Right atrium auricular region (tissue), 2 donors: ENCODE measurements around the gene NEURL3. TPM values are rescaled to one million over a fixed set of nuclear protein-coding genes. Genes with fewer than 3 reads are reported as not detected.

ENCODE experiments used
- DNase-seq: peaks from one replicate; pipeline ENCODE4 v3.0.0-alpha.2; 2019; ENCODE audit warnings: low spot score
- H3K27ac ChIP-seq, 2 donors: fragments of 200-600 bp; sonication (generic); 1 replicate in 1 of 2; 2 replicates in 1 of 2; pipeline ENCODE4 v1.5.1; 2016 to 2019
- H3K27me3 ChIP-seq, 2 donors: fragments of 200-600 bp; sonication (generic); one replicate each; pipeline versions ENCODE4 v1.5.1 to v1.6.0; 2017 to 2019
- H3K36me3 ChIP-seq: fragments of 200-600 bp; sonication (generic); one replicate; pipeline ENCODE4 v1.5.1; 2016
- H3K4me1 ChIP-seq, 2 donors: fragments of 200-600 bp; sonication (generic); one replicate each; pipeline versions ENCODE4 v1.5.1 to v1.6.0; 2017 to 2019
- H3K4me3 ChIP-seq, 2 donors: fragments of 200-600 bp; sonication (generic); 1 replicate in 1 of 2; 2 replicates in 1 of 2; pipeline ENCODE4 v1.5.1; 2017 to 2019; ENCODE audit warnings: mild to moderate bottlenecking in 1 of 2, moderate library complexity in 1 of 2
- H3K9me3 ChIP-seq, 2 donors: fragments of 200-600 bp; sonication (generic); one replicate each; pipeline ENCODE4 v1.5.1; 2019
- total RNA-seq, 2 donors: library from RNA; depleted of rRNA; stranded (reverse); fragments of >200 nt; gene quantifications; one replicate each; pipeline ENCODE4 v1.1.0, GENCODE V29; 2016
- TF ChIP-seq, protein P1 (sequence below), 2 donors: fragments of 200-600 bp; sonication (generic); IDR thresholded peaks; one replicate each; pipeline ENCODE4 v1.5.1; 2019; ENCODE audit warnings: antibody characterized with exemption in 2 of 2

The NEURL3 gene
- total RNA-seq, 2 donors from 2014 or later: not detected

DNA sequence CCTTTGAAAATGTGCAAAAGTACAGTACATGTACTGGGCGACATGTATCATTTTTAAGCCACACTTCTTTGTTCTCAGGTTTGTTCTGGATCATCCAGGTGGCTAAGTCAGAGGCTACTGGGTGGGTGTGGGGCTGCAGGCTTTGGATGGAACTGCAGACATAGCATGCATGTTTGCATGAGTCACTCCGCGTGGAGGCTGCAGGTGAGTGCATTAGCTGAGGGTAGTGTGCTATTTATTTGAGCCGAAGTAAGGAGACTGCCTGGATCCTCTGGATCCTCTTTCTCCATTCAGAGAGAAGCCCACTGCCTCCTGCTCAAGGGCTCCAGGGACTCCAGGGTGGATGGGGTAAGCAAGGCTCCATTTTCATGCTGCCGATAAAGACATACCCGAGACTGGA, 9.4 kb upstream of the NEURL3 start:
- peaks cover 0 to 8% of the 10 kb centered on the region in 2 donors for H3K9me3 ChIP-seq
- no peaks in the 10 kb centered on the region for H3K4me1 ChIP-seq
- TF ChIP-seq, protein P1, sequence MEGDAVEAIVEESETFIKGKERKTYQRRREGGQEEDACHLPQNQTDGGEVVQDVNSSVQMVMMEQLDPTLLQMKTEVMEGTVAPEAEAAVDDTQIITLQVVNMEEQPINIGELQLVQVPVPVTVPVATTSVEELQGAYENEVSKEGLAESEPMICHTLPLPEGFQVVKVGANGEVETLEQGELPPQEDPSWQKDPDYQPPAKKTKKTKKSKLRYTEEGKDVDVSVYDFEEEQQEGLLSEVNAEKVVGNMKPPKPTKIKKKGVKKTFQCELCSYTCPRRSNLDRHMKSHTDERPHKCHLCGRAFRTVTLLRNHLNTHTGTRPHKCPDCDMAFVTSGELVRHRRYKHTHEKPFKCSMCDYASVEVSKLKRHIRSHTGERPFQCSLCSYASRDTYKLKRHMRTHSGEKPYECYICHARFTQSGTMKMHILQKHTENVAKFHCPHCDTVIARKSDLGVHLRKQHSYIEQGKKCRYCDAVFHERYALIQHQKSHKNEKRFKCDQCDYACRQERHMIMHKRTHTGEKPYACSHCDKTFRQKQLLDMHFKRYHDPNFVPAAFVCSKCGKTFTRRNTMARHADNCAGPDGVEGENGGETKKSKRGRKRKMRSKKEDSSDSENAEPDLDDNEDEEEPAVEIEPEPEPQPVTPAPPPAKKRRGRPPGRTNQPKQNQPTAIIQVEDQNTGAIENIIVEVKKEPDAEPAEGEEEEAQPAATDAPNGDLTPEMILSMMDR (IDR thresholded peaks at IDR 0.05): no peak
- no peaks in the 10 kb centered on the region for H3K36me3 ChIP-seq
- no peak overlapping the region for H3K4me3 ChIP-seq
- no peak overlapping the region for H3K27ac ChIP-seq
- no peaks in the 10 kb centered on the region for H3K27me3 ChIP-seq
- no peak for DNase-seq

DNA sequence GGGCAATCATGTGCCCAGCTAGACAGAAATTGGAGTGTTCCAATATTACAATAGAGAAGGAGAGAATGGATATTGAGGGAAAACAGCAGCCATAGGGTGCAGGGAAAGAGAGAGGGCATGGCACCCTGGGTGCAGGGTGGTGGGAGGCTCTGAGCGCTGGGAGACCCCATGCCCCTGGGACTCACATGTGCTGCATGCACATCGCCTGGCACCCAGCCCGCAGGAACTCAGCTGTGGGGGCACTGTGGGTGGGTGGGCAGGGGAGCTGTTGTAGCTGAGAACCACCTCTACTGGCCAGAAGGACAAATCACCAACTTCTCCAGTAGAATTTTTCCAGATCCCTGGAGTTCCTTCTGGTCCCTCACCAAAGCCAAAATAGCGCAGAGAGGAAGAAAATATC, 7.2 kb upstream of the NEURL3 start:
- TF ChIP-seq, protein P1 (IDR thresholded peaks at IDR 0.05): no peak
- no peak overlapping the region for H3K27ac ChIP-seq
- H3K4me3 ChIP-seq: no peak overlapping the region
- peaks cover 0 to 18% of the 10 kb centered on the region in 2 donors for H3K4me1 ChIP-seq
- H3K36me3 ChIP-seq: no peaks in the 10 kb centered on the region
- no peaks in the 10 kb centered on the region for H3K27me3 ChIP-seq
- H3K9me3 ChIP-seq: peaks cover 0 to 6% of the 10 kb centered on the region in 2 donors
- DNase-seq: no peak

DNA sequence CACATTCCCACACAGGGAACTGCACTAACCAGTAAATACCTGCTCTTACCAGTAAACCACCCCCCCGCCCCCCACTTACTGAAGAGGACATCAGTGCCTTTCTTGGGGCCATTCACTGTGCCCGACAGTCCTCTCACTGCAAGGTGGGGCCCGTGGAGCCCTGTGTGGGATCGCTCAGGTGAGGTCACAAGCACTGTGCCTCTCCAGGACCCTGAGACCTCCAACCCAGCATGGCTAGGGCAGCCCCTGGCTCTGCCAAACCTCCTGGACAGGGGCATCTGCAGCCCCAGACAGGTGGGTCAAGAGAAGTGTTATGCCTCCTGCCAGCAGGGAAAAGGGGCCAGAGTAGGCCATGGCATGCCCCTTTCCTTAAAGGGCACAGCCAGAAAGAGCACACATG, 6.7 kb upstream of the NEURL3 start:
- Histone ChIP-seq H3K4me1 (peaks cover 0 to 18% of the 10 kb centered on the region in 2 donors), H3K9me3 (peaks cover 0 to under 1% of the 10 kb centered on the region in 2 donors), H3K4me3 (no peak overlapping the region), H3K27me3 (no peaks in the 10 kb centered on the region), H3K36me3 (no peaks in the 10 kb centered on the region), H3K27ac (no peak overlapping the region)
- TF ChIP-seq, protein P1 (IDR thresholded peaks at IDR 0.05): no peak
- no peak for DNase-seq

DNA sequence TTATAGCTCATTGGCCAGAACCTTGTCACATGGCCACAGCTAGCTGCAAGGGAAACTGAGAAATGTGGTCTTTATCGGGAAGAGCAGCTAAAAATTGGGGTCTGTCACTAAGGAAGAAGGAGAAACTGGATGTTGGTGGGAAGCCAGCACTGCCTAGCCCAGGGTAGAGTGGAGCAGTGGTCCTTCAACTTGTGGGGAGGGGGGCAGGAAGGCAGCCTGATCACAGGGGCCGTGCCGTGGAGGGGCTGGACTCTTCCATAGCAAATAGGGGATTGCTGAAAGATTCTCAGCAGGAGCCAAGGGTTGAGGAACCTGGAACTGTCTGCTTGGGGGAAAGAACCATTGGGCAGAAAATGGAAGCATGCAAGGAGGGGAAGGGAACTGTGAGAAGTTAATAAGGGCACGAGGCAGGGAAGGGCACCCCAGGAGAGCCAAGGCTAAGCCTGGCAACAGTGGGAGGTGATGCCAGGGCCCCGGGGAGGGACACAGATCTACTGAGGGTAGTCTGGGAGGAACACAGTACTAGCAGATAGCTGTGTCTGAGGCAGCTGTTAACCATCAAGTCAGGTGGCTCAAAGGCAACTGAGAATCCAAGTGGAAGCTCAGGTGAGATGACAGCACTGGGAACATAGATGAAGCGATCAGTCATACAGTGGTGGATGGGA, 5.9 kb upstream of the NEURL3 start:
- DNase-seq: no peak
- TF ChIP-seq, protein P1 (IDR thresholded peaks at IDR 0.05): no peak
- no peaks in the 10 kb centered on the region for H3K36me3 ChIP-seq
- no peak overlapping the region for H3K27ac ChIP-seq
- no peaks in the 10 kb centered on the region for H3K9me3 ChIP-seq
- no peak overlapping the region for H3K4me3 ChIP-seq
- H3K4me1 ChIP-seq: peaks cover 0 to 18% of the 10 kb centered on the region in 2 donors
- H3K27me3 ChIP-seq: no peaks in the 10 kb centered on the region

DNA sequence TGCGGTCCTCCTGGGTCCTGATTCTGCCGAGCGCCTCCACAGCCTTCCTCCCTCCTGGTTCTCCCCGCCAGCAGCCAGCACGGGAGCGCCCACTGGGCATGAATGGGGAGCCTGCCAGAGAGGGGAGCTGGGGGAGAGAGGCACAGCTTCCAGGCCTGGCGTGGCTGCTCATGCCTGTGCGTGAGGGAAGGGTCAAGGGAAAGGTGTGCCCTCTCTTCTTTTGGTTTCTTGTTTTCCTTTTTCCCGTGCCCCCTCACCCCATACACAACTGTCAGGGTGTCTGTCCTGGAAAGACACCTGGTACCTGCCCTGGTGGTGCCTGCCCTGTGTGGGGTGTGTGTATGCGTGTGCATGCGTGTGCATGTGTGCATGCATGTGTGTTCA, 4.7 kb upstream of the NEURL3 start:
- Histone ChIP-seq H3K9me3 (no peaks in the 10 kb centered on the region), H3K27ac (no peak overlapping the region), H3K27me3 (no peaks in the 10 kb centered on the region), H3K36me3 (no peaks in the 10 kb centered on the region), H3K4me1 (peaks cover 0 to 18% of the 10 kb centered on the region in 2 donors), H3K4me3 (no peak overlapping the region)
- TF ChIP-seq, protein P1 (IDR thresholded peaks at IDR 0.05): no peak
- no peak for DNase-seq
